Activated T-cell treated with anti-CD3 and anti-CD28 coated beads, Interleukin-2, amount 50 U/mL, for 4 hours (primary cell): ENCODE data around the gene CPNE6. TPM values are rescaled to one million over a fixed set of nuclear protein-coding genes. Genes with fewer than 3 reads are reported as not detected.

ENCODE experiments used
- ATAC-seq, 2 donors: fragments of 200-7000 bp; cut with Tn5 transposase; one replicate each; pipeline ENCODE4 v1.10.0; 2021
- DNase-seq: peaks from one replicate; pipeline ENCODE4 v3.0.0-alpha.2; 2020
- H3K27me3 Mint-ChIP-seq: one replicate; pipeline ENCODE4 v1.8.0; 2021; ENCODE audit warnings: low read depth, mixed read lengths
- H3K36me3 Mint-ChIP-seq: one replicate; pipeline ENCODE4 v1.8.0; 2022; ENCODE audit warnings: mixed read lengths; ENCODE audit not compliant: insufficient read depth
- H3K4me1 Mint-ChIP-seq: one replicate; pipeline ENCODE4 v1.8.0; 2021; ENCODE audit warnings: low read depth, mixed read lengths
- H3K4me3 Mint-ChIP-seq: one replicate; pipeline ENCODE4 v1.8.0; 2021; ENCODE audit warnings: mild to moderate bottlenecking, moderate library complexity, mixed read lengths
- H3K9me3 Mint-ChIP-seq: one replicate; pipeline ENCODE4 v1.8.0; 2021; ENCODE audit warnings: mixed read lengths
- total RNA-seq, 3 donors: library from RNA; stranded (reverse); gene quantifications; one replicate each; pipeline ENCODE4 v1.2.1, GENCODE V29; 2021

Gene CPNE6
- total RNA-seq, 3 donors from 2014 or later: not detected

- H3K9me3 Mint-ChIP-seq: no peaks in the 10 kb centered on the region
- H3K27me3 Mint-ChIP-seq: no peaks in the 10 kb centered on the region
- H3K4me3 Mint-ChIP-seq: no peak overlapping the region
- DNase-seq (no peak), ATAC-seq (no peak)
- H3K4me1 Mint-ChIP-seq: peaks cover 18% of the 10 kb centered on the region
- no peaks in the 10 kb centered on the region for H3K36me3 Mint-ChIP-seq
Observed at GRCh38 chr14:24110060-24110459, 38.7 kb downstream of the CPNE6 start.

GRCh38 chr14:24110523-24110922, 39.2 kb downstream of the CPNE6 start:
- DNase-seq (no peak), ATAC-seq (no peak)
- peaks cover 23% of the 10 kb centered on the region for H3K4me1 Mint-ChIP-seq
- no peaks in the 10 kb centered on the region for H3K9me3 Mint-ChIP-seq
- no peaks in the 10 kb centered on the region for H3K27me3 Mint-ChIP-seq
- no peaks in the 10 kb centered on the region for H3K36me3 Mint-ChIP-seq
- no peak overlapping the region for H3K4me3 Mint-ChIP-seq

GRCh38 chr14:24113379-24113800, 42.0 kb downstream of the CPNE6 start:
- no peaks in the 10 kb centered on the region for H3K27me3 Mint-ChIP-seq
- H3K36me3 Mint-ChIP-seq: peaks cover 17% of the 10 kb centered on the region
- DNase-seq: no peak
- no peak for ATAC-seq
- no peaks in the 10 kb centered on the region for H3K9me3 Mint-ChIP-seq
- H3K4me3 Mint-ChIP-seq: peak overlapping the region; percentile 93
- peaks cover 36% of the 10 kb centered on the region for H3K4me1 Mint-ChIP-seq

GRCh38 chr14:24113801-24114531, 42.6 kb downstream of the CPNE6 start:
- H3K4me3 Mint-ChIP-seq: peak overlapping the region; percentile 93
- ATAC-seq: peak; percentile 27 to 33

GRCh38 chr14:24114532-24115421, 43.4 kb downstream of the CPNE6 start, which contains the start of the genes DCAF11 and NRL:
TSS of gene DCAF11 (plus strand) at chr14:24114777. CDS start at chr14:24115595, 818 bp downstream.
TSS of gene NRL (minus strand) at chr14:24114949. CDS start at chr14:24082848, 32,101 bp downstream.
- peak; percentile 90 to 92 for ATAC-seq
- H3K36me3 Mint-ChIP-seq: peaks cover 22% of the 10 kb centered on the region
- H3K9me3 Mint-ChIP-seq: no peaks in the 10 kb centered on the region
- H3K4me3 Mint-ChIP-seq: peak within 1 kb of the TSS; percentile 93
- DNase-seq: peak; percentile 99
- H3K4me1 Mint-ChIP-seq: peaks cover 27% of the 10 kb centered on the region
- no peaks in the 10 kb centered on the region for H3K27me3 Mint-ChIP-seq

More at GRCh38 chr14:24113801-24114531, 42.6 kb downstream of the CPNE6 start:
- Mint-ChIP-seq H3K36me3 (peaks cover 22% of the 10 kb centered on the region), H3K4me1 (peaks cover 33% of the 10 kb centered on the region), H3K27me3 (no peaks in the 10 kb centered on the region), H3K9me3 (no peaks in the 10 kb centered on the region)
- peak; percentile 58 for DNase-seq

GRCh38 chr14:24115422-24116127, 44.2 kb downstream of the CPNE6 start:
- DNase-seq: no peak
- no peak for ATAC-seq

GRCh38 chr14:24116128-24116814, 44.9 kb downstream of the CPNE6 start:
- no peak for DNase-seq
- peaks cover 27% of the 10 kb centered on the region for H3K36me3 Mint-ChIP-seq
- no peaks in the 10 kb centered on the region for H3K9me3 Mint-ChIP-seq
- peaks cover 24% of the 10 kb centered on the region for H3K4me1 Mint-ChIP-seq
- no peak for ATAC-seq
- no peaks in the 10 kb centered on the region for H3K27me3 Mint-ChIP-seq
- peak overlapping the region; percentile 93 for H3K4me3 Mint-ChIP-seq

More at GRCh38 chr14:24115422-24116127, 44.2 kb downstream of the CPNE6 start:
- Mint-ChIP-seq H3K4me1 (peaks cover 26% of the 10 kb centered on the region), H3K27me3 (no peaks in the 10 kb centered on the region), H3K36me3 (peaks cover 23% of the 10 kb centered on the region), H3K4me3 (peak overlapping the region; percentile 93), H3K9me3 (no peaks in the 10 kb centered on the region)

GRCh38 chr14:24117179-24117578, 45.8 kb downstream of the CPNE6 start:
- DNase-seq: no peak
- no peaks in the 10 kb centered on the region for H3K27me3 Mint-ChIP-seq
- H3K36me3 Mint-ChIP-seq: peaks cover 32% of the 10 kb centered on the region
- no peaks in the 10 kb centered on the region for H3K9me3 Mint-ChIP-seq
- H3K4me1 Mint-ChIP-seq: peaks cover 24% of the 10 kb centered on the region
- H3K4me3 Mint-ChIP-seq: no peak overlapping the region
- ATAC-seq: no peak

- H3K4me1 Mint-ChIP-seq: peaks cover 29% of the 10 kb centered on the region
- no peak for DNase-seq
- H3K9me3 Mint-ChIP-seq: no peaks in the 10 kb centered on the region
- ATAC-seq: no peak
- no peak overlapping the region for H3K4me3 Mint-ChIP-seq
- peaks cover 40% of the 10 kb centered on the region for H3K36me3 Mint-ChIP-seq
- no peaks in the 10 kb centered on the region for H3K27me3 Mint-ChIP-seq
Observed at GRCh38 chr14:24119691-24120090, 48.3 kb downstream of the CPNE6 start.

GRCh38 chr14:24121210-24121609, 49.8 kb downstream of the CPNE6 start:
- peaks cover 16% of the 10 kb centered on the region for H3K4me1 Mint-ChIP-seq
- no peak overlapping the region for H3K4me3 Mint-ChIP-seq
- H3K27me3 Mint-ChIP-seq: no peaks in the 10 kb centered on the region
- ATAC-seq: no peak
- H3K9me3 Mint-ChIP-seq: no peaks in the 10 kb centered on the region
- DNase-seq: no peak
- peaks cover 43% of the 10 kb centered on the region for H3K36me3 Mint-ChIP-seq

- Mint-ChIP-seq H3K4me1 (peaks cover 8% of the 10 kb centered on the region), H3K4me3 (no peak overlapping the region), H3K9me3 (no peaks in the 10 kb centered on the region), H3K27me3 (no peaks in the 10 kb centered on the region), H3K36me3 (peaks cover 36% of the 10 kb centered on the region)
- no peak for ATAC-seq
- no peak for DNase-seq
Observed at GRCh38 chr14:24122416-24122815, 51.1 kb downstream of the CPNE6 start.

- peaks cover 7% of the 10 kb centered on the region for H3K4me1 Mint-ChIP-seq
- peaks cover 32% of the 10 kb centered on the region for H3K36me3 Mint-ChIP-seq
- no peak overlapping the region for H3K4me3 Mint-ChIP-seq
- no peak for DNase-seq
- no peak for ATAC-seq
- no peaks in the 10 kb centered on the region for H3K27me3 Mint-ChIP-seq
- H3K9me3 Mint-ChIP-seq: no peaks in the 10 kb centered on the region
Observed at GRCh38 chr14:24122898-24123297, 51.5 kb downstream of the CPNE6 start.
